Occipital lobe (tissue), 1 donor: ENCODE data around the gene PTPRS. TPM values are rescaled to one million over a fixed set of nuclear protein-coding genes. Genes with fewer than 3 reads are reported as not detected.

Experiments used
- total RNA-seq: library from RNA; depleted of rRNA; stranded (reverse); fragments of >200 nt; gene quantifications from one replicate; pipeline ENCODE4 v1.2.3, GENCODE V29; 2014

PTPRS gene
- total RNA-seq, 1 donor from 2014 or later, result 188 TPM

Other genes with a start within 250 kb of the PTPRS start
- not detected for gene ZNRF4, start 114.6 kb upstream of the PTPRS start, total RNA-seq
- gene TINCR, start 227.1 kb upstream of the PTPRS start, total RNA-seq, result 0.31 TPM